K562 (cell line): Measurements from ENCODE around the gene SPRY4. TPM values are rescaled to one million over a fixed set of nuclear protein-coding genes. Genes with fewer than 3 reads are reported as not detected.
A peak's percentile ranks its signal among the peaks of the same experiment; 100 is the strongest.

Experiments
- ATAC-seq: fragments of 200-7000 bp; cut with Tn5 transposase; 3 replicates; pipeline ENCODE4 v1.9.1; 2020; ENCODE audit warnings: moderate library complexity
- BruUV-seq: library from RNA; stranded (reverse); fragments of 400-500 nt; replicated peaks from 2 replicates; lab custom pipeline; 2021; lab: Mats Ljungman, UMichigan
- CTCF ChIA-PET: fragments of 300-600 bp; formaldehyde crosslinking; extraction: SDS; loops from one replicate; lab custom pipeline; 2021; ENCODE audit warnings: low intra/inter-chr PET ratio; lab: Yijun Ruan, JAX
- POLR2A ChIA-PET: fragments of 300-600, 350-650 bp; sonication (Branson Sonifier 250); formaldehyde crosslinking; extraction: SDS; loops from one replicate; lab custom pipeline; 2021; ENCODE audit warnings: antibody characterized with exemption, inconsistent platforms; lab: Yijun Ruan, JAX
- DNase-seq, 4 experiments: peaks; one replicate each; pipeline versions ENCODE4 v3.0.0 to v3.0.0-alpha.2; 2011 to 2018; ENCODE audit warnings: low spot score in 3 of 4, mixed read lengths in 3 of 4; ENCODE audit errors: extremely low read depth in 1 of 4
- FAIRE-seq: peaks from 2 replicates; lab custom pipeline; 2011; peaks lifted over from hg19 to GRCh38; lab: Jason Lieb, UNC
- H2AFZ ChIP-seq: 2 replicates; pipeline ENCODE4 v1.6.0; 2011; ENCODE audit warnings: low read depth, low read length, control low read depth, inconsistent platforms
- H3K27ac ChIP-seq: fragments of 200-600 bp; 3 replicates; pipeline ENCODE4 v1.8.0; 2011; ENCODE audit warnings: low read depth, mild to moderate bottlenecking, control low read depth, inconsistent platforms, low read length, moderate library complexity, mixed read lengths; ENCODE audit errors: extremely low read depth
- H3K27me3 ChIP-seq, 2 experiments: fragments of 300-600 bp in 1 of 2; 2 replicates in 1 of 2; 3 replicates in 1 of 2; pipeline versions ENCODE4 v1.6.0 to v1.8.0; 2011; ENCODE audit warnings: inconsistent platforms in 2 of 2, low read length in 2 of 2, mild to moderate bottlenecking in 1 of 2, mixed read lengths in 1 of 2, moderate library complexity in 1 of 2; ENCODE audit not compliant: control insufficient read depth in 2 of 2, insufficient read depth in 2 of 2
- H3K36me3 ChIP-seq: fragments of 300-600 bp; 3 replicates; pipeline ENCODE4 v1.8.0; 2011; ENCODE audit warnings: mild to moderate bottlenecking, low read length, inconsistent platforms; ENCODE audit not compliant: control insufficient read depth, insufficient read depth
- H3K4me1 ChIP-seq, 2 experiments: fragments of 200-600 bp in 1 of 2; replicated peaks in 1 of 2; 2 replicates in 1 of 2; 3 replicates in 1 of 2; pipeline versions ENCODE4 v1.5.1 to v1.8.0; 2011; ENCODE audit warnings: inconsistent platforms in 2 of 2, low read length in 2 of 2, mild to moderate bottlenecking in 1 of 2, mixed read lengths in 1 of 2, moderate library complexity in 1 of 2; ENCODE audit not compliant: control insufficient read depth in 2 of 2, insufficient read depth in 2 of 2
- H3K4me2 ChIP-seq: 2 replicates; pipeline ENCODE4 v1.6.1; 2011; ENCODE audit warnings: low read length, control low read depth, inconsistent platforms, mixed read lengths; ENCODE audit not compliant: insufficient read depth
- H3K4me3 ChIP-seq: fragments of 200-600 bp; sonication (generic), shearing (Covaris generic); 2 replicates; pipeline ENCODE4 v1.5.1; 2016; ENCODE audit warnings: control low read depth, inconsistent platforms
- H3K79me2 ChIP-seq: fragments of 200-600 bp; 3 replicates; pipeline ENCODE4 v1.8.0; 2011; ENCODE audit warnings: low read length, inconsistent platforms; ENCODE audit not compliant: control insufficient read depth, insufficient read depth
- H3K9ac ChIP-seq, 2 experiments: 2 replicates each; pipeline versions ENCODE4 v1.6.0 to v1.6.1; 2011; ENCODE audit warnings: low read depth in 2 of 2, low read length in 2 of 2, control low read depth in 1 of 2, inconsistent platforms in 1 of 2, mild to moderate bottlenecking in 1 of 2, mixed read lengths in 1 of 2; ENCODE audit not compliant: insufficient read depth in 1 of 2
- H3K9me1 ChIP-seq: one replicate; pipeline ENCODE4 v1.6.0; 2011; ENCODE audit warnings: inconsistent platforms, mild to moderate bottlenecking, low read length, moderate library complexity; ENCODE audit not compliant: control insufficient read depth, insufficient read depth
- H3K9me3 ChIP-seq: replicated peaks from 2 replicates; pipeline ENCODE4 v1.5.1; 2011; ENCODE audit warnings: low read depth, low read length, inconsistent platforms; ENCODE audit not compliant: control insufficient read depth, insufficient read depth
- H4K20me1 ChIP-seq: replicated peaks from 2 replicates; pipeline ENCODE4 v1.6.1; 2011; ENCODE audit warnings: low read length, inconsistent platforms, mixed read lengths; ENCODE audit not compliant: control insufficient read depth, insufficient read depth
- CBFA2T3 ChIP-seq: fragments of 450-650 bp; IDR thresholded peaks from 2 replicates; pipeline ENCODE4 v1.6.1; 2017
- CXXC5 ChIP-seq: fragments of 250-450 bp; sonication (Bioruptor Pico); IDR thresholded peaks from 2 replicates; pipeline ENCODE4 v1.8.0; 2022; ENCODE audit warnings: inconsistent platforms, mild to moderate bottlenecking, moderate library complexity
- EGR1 ChIP-seq: fragments of 450-650 bp; conservative IDR thresholded peaks from 2 replicates; pipeline ENCODE4 v1.6.1; 2017; ENCODE audit warnings: mild to moderate bottlenecking
- EHMT2 ChIP-seq: fragments of 450-650 bp; IDR thresholded peaks from 2 replicates; pipeline ENCODE4 v1.6.1; 2018; ENCODE audit warnings: antibody characterized with exemption
- HLTF ChIP-seq: fragments of 450-650 bp; IDR thresholded peaks from 2 replicates; pipeline ENCODE4 v1.6.1; 2016
- MAX ChIP-seq: sonication (generic); formaldehyde crosslinking; IDR thresholded peaks from 2 replicates; pipeline ENCODE4 v1.9.0; 2022; ENCODE audit warnings: mild to moderate bottlenecking, missing genetic modification reagents
- POLR2H ChIP-seq: IDR thresholded peaks from 2 replicates; pipeline ENCODE4 v1.6.1; 2016; ENCODE audit warnings: missing genetic modification characterization, low read depth, mild to moderate bottlenecking, control low read depth, missing compliant biosample characterization, moderate library complexity
- PTRF ChIP-seq: fragments of 450-650 bp; IDR thresholded peaks from 2 replicates; pipeline ENCODE4 v1.6.1; 2016; ENCODE audit warnings: mild to moderate bottlenecking, missing genetic modification characterization, missing compliant biosample characterization
- ZKSCAN1 ChIP-seq: fragments of 150-350 bp; IDR thresholded peaks from 2 replicates; pipeline ENCODE4 v1.6.1; 2016; ENCODE audit warnings: low read depth, low read length
- ZNF644 ChIP-seq: fragments of 200-800 bp; sonication (Bioruptor generic); IDR thresholded peaks from 2 replicates; pipeline ENCODE4 v1.6.1; 2016; ENCODE audit warnings: low read depth, missing genetic modification characterization, missing compliant biosample characterization
- ZNF75A ChIP-seq: fragments of 450-650 bp; formaldehyde crosslinking; IDR thresholded peaks from 2 replicates; pipeline ENCODE4 v1.4.0; 2020; ENCODE audit warnings: mild to moderate bottlenecking
- WGBS: fragments of 100-300 bp; shearing (Covaris generic); methylation state at CpG from one replicate; pipeline ENCODE4 v1.1.6; 2016; ENCODE audit warnings: low coverage, mixed read lengths; ENCODE audit not compliant: insufficient coverage; ENCODE audit errors: missing lambda C conversion rate; 5-methylcytosine and 5-hydroxymethylcytosine counted together
- in situ Hi-C: fragments of 300-500 bp; cut with MboI; formaldehyde crosslinking; loops from 4 replicates; pipeline ENCODE4 v1.15.0; 2018; ENCODE audit warnings: inconsistent platforms, mixed read lengths
- intact Hi-C: fragments of 100-400 bp; cut with micrococcal nuclease; formaldehyde crosslinking; loops from 2 replicates; pipeline ENCODE4 v1.14.2; 2022
- polyA plus RNA-seq, 8 experiments: library from polyadenylated mRNA; depleted of rRNA in 4 of 8; stranded (reverse) in 5 of 8; unstranded in 3 of 8; fragments of >200 nt; fragmentation: Nextera tagmentation in 2 of 8; fragmentation: Illumina TruSeq in 1 of 8; extraction: Ambion mirVana in 2 of 8; extraction: Trizol in 1 of 8; gene quantifications; 2 replicates each; pipeline versions ENCODE4 v1.2.1 to v1.2.3, GENCODE V29; 2011 to 2014; ENCODE audit warnings: inconsistent platforms in 1 of 8, missing spikeins in 1 of 8
- total RNA-seq, 7 experiments: library from RNA; depleted of rRNA in 6 of 7; stranded (reverse); fragments of >200 nt in 6 of 7; fragmentation: Illumina TruSeq in 2 of 7; extraction: Trizol in 2 of 7; gene quantifications; 2 replicates each; pipeline versions ENCODE4 v1.2.1 to v1.2.3, GENCODE V29; 2011 to 2021; ENCODE audit warnings: low replicate concordance in 1 of 7

Gene SPRY4
- total and polyA plus RNA-seq, 9 of the 15 experiments (the other 6 are each of a cell fraction or from before 2014, with no cell fraction given): 2.6 to 24.2 (median 9.5) TPM

DNA sequence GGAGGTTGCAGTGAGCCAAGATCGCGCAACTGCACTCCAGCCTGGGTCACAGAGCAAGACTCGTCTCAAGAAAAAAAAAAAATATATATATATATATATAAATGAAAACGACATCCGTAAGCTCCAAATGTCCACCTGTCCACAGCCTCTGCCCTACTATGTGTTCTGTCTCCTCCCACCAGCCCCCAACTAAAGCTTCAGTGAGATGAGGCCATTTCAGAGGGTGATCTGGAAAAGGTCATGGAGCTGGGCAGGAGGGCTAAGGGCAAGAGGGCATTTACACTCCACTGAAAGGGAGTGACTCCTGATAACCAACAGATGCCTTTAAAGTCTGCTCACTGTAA lies 2.4 kb downstream of the SPRY4 start:
- no TSS peak for BruUV-seq
- WGBS: 93% methylated on average over 4 of the region's 5 CpGs
- Histone ChIP-seq H3K79me2 (peaks cover 95% of the 10 kb centered on the region), H3K4me2 (peak overlapping the region; percentile 89), H3K9me1 (no peaks in the 10 kb centered on the region), H4K20me1 (peaks cover 20% of the 10 kb centered on the region; the same call in 1 of the 2 replicates), H3K4me1 (peaks cover 44 to 57% of the 10 kb centered on the region in 2 experiments), H3K27ac (peak overlapping the region; percentile 15; the same call in 1 of the 3 replicates), H2AFZ (no peak overlapping the region), H3K4me3 (peak overlapping the region; percentile 83; the same call in 1 of the 2 replicates), H3K27me3 (no peaks in the 10 kb centered on the region), H3K36me3 (peaks cover 19% of the 10 kb centered on the region; the same call in 2 of the 3 replicates), H3K9ac (no peak overlapping the region; a peak in 1 of 4 replicates), H3K9me3 (no peaks in the 10 kb centered on the region)
- ATAC-seq: no peak
- POLR2A ChIA-PET: interaction anchor here (1.1 to 2.2 kb wide), 5 partner anchors 10 to 97 kb away, joined by 3 to 13 read pairs (median 5); no protein-coding TSS in a partner anchor
- intact Hi-C loops (loop anchor here (5.0 kb wide), 1 partner anchor 170 kb away; no protein-coding TSS in a partner anchor), in situ Hi-C loops (no loop called here)
- TF ChIP-seq CXXC5 (CRISPR knock-in tag) (0 out of 2 replicates have a peak, but pooled peaks have one; percentile 0), ZKSCAN1 (peak; percentile 73; the same call in 1 of the 2 replicates), MAX (CRISPR knock-in tag) (no peak), CBFA2T3 (0 out of 2 replicates have a peak, but pooled peaks have one; percentile 21), POLR2H (0 out of 2 replicates have a peak, but pooled peaks have one; percentile 6), ZNF644 (tag) (no peak), PTRF (tag) (no peak), EGR1 (no peak), HLTF (no peak), ZNF75A (CRISPR knock-in tag) (no peak), EHMT2 (no peak)
- CTCF ChIA-PET: no interaction called here
- DNase-seq: no peak
- FAIRE-seq: no peak
